HG02981 (cell line): ENCODE data around the gene SEMA4C.

Experiments used
- ATAC-seq: cut with Tn5 transposase; IDR thresholded peaks from one replicate; pipeline ENCODE4 v1.9.1; 2021; ENCODE audit warnings: mild to moderate bottlenecking, moderate library complexity; ENCODE audit not compliant: unreplicated experiment

The SEMA4C gene

GRCh38 chr2:96881349-96882195 lies 11.7 kb upstream of the SEMA4C start:
- ATAC-seq: no peak

DNA sequence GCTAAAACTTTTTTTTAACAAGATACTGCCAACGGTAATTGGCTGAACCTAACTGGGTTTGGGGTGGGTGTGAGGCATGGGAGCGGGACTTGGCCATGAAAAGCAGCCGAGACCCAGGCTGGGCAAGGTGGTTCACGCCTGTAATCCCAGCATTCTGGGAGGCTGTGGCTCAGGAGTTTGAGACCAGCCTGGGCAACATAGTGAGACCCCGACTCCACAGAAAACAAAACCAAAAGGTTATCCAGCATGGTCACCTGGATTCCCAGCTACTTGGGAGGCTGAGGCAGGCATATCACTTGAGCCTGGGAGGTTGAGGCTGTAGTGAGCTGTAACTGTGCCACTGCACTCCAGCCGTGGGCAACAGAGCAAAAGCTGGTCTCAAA lies 11.0 kb upstream of the SEMA4C start:
- no peak for ATAC-seq

- ATAC-seq: no peak
Measured at GRCh38 chr2:96879545-96880040, 9.7 kb upstream of the SEMA4C start.

GRCh38 chr2:96878796-96879544 lies 9.1 kb upstream of the SEMA4C start:
- no peak for ATAC-seq

- no peak for ATAC-seq
Measured at GRCh38 chr2:96878171-96878570, 8.3 kb upstream of the SEMA4C start.

DNA sequence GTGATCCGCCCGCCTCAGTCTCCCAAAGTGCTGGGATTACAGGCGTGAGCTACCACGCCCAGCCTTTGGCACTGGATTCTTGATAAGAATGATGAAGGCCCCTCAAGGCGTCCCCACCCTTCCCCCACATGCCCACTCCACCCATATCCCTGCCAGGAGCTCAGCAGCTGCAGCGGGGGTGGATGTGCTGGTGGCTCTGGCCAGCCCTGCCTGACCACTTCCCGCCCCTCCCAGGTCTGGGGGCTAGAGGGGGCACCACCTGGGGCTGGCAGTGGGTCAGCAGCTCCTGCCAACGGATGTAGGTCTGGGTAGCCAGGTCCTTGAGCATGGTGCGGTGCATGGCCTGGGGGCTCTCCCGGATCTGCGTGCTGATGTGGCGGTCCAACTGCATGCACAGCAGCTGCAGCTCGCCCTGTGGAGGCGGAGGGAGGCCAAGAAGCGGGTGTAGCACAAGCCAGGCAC lies 7.8 kb upstream of the SEMA4C start:
- ATAC-seq: no peak

DNA sequence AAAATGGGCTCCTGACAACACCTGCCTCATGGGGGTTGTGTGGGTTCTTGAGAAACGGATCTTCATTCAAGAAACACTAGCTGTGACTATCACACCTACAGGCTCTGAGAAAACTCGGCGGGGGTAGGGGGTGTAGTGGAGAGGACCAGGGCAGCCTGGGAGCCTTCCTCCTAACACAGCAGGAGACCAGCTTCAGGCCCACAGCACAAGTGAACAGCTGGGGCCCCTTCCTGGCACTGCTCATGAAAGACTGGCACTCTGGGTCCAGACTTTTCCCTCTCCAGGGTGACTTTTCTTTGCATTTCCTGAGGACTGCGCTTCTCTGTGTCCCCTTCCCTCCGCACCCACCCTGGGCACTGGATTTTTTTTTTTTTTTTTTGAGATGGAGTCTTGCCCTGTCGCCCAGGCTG lies 7.2 kb upstream of the SEMA4C start:
- no peak for ATAC-seq

- ATAC-seq: no peak
Measured at GRCh38 chr2:96876269-96877041, 6.6 kb upstream of the SEMA4C start.

DNA sequence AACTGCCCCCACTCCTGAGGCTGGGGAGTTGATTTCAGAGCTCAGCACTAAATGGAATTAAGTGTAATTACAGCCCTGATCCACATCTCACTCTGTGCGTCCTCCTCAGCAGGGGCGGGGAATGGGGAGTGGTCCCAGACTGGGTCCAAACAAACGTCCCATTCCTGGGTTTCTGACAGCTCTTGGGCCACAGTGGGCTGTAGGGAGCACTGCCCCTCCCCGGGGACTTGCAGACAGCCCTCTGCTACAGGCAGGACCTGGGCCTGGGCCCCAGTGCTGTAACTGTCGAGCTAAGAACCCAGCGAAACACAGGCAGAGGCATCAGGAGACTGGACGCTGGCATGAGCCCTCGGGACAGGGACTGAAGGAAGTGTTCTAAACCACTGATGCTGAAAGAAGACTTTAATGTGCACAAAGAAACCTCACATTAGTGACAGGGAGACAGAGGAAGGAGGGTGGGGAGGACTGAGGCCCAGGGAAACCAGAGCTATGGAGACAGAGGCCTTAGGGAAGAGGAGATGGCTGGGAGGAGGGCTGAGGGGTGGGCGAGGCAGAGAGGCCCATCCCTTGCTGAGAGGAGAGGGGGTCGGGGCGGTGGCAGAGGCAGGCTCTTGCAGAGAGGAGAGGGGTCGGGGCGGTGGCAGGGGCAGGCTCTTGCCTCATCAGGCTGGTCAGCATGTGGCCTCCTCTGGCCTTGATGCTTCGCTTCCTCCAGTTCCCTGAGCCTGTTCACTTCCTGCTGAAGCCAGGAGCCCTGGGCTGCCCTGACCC lies 5.8 kb upstream of the SEMA4C start:
- no peak for ATAC-seq

DNA sequence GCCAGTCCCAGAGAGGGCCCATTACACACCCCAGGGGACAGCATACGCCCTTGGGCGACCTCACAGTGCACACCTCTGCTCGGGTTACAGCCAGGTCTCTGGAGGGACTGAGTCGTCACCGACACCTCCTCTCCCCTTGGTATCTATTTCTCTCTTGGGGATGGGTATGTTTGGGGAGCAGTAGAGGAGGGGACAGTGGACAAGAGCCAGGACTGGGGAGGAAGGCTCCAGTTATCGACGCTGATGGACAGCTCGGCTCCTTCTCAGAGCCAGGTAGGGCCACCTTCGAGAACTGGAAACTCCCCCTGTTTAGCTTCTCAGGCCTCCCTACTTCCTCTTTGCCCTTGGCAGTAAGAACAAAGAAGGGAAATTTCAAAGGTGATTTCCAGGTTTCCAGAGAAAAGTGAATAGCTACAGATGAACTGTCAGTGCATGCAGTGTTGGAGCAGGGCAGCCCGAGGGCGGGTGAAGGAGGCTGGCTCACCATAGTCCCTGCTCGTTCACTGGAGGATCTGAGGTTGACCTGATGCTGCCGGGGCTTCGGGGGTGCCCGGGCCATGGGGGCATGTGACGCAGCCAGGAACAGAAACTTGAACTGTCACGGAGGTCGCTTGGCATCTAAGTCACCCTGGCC lies 4.4 kb upstream of the SEMA4C start:
- ATAC-seq: peak; percentile 42

- no peak for ATAC-seq
Measured at GRCh38 chr2:96873651-96874096, 3.8 kb upstream of the SEMA4C start.

- no peak for ATAC-seq
Measured at GRCh38 chr2:96872591-96873349, 2.9 kb upstream of the SEMA4C start.

DNA sequence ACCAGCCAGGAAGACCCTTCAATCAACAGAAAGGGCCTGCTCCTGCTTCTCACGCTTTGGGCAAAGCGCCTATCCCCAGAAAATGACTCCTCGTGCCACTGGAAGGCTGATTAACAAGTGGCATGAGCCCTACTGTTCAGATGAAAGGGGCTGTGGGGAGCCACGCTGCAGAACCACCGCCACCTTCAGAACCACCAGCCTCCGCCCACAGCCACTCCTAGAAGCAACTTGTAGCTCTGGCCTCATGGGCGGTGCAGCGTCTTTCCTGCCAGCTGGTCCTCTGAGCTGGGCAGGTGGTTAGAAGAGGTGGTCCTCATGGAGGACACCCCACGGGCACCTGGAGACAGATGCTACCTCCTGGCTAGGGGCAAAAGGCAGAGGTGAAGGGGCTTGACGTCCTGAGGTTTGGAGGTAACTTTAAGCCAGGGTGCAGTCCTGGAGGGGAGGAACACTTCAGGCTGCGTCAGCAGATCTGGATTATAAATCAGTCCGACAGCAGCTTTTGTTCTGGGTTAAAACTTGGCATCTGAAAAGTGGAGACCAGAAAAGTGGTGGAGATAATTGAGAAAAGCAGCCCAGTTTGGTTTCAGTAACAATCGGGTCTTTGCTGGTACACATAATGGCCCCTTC lies 861 bp upstream of the SEMA4C start:
- ATAC-seq: no peak

DNA sequence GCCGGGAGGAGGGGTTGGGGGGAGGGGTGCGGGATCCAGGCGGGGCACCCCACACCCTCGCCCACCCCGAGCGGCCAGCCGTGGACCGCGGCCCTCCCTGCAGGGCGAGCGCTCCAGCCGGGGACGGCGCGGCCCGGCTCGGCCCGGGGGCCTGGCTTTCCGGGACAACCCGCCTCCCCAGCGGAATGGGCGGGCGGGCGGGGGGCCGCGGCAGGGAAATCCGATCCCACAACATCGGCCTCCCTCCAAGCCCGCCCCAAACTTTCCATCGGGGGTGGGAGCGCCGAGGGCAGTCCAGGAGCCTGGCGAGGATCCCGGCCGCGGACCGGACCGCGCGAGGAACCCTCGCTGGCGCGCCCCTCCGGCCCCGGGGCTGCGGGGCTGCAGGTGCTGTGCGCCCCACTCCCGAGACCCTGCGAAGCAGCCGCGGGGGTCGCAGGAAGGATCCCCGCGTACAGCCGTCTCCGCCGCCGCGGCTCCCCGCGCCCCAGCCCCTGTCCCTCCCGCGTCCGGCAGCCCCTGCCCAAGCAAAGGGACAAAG lies 529 bp downstream of the SEMA4C start:
- peak; percentile 11 for ATAC-seq

DNA sequence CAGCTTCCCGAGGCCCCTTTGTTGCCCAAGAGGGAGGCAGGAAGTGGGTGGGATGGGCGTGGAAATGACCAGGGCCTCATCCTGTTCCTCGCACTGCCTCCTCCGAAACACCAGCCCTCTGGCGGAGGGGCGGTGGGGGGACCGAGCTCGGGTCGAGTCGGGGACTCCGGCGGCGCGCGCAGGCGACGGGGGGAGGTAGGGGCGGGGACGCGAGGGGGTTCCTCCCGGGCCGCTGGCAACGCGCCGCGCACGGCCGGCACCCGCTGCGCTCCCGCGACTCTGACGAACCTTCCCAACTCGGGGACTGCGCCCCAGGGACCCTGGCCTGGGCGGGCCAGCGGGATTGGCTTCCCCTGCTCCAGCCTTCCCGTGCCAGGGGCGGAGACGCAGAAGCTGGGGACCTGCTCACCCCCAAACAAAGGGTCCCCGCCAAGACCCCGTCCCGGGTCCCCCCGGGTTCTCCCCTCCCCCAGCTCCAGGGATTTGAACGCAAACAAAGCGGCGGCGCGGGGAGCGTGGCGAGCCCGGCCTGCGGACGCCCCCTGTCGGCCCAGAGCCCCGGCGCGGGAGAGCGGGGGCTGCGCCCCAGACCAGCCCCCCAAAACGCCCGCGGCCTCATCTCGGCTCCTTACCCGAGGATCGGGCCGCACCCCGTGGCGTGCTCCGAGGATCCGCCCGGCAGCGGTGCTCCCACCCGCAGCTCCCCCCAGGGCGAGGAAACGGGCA lies 1.2 kb downstream of the SEMA4C start:
- ATAC-seq: peak; percentile 48

DNA sequence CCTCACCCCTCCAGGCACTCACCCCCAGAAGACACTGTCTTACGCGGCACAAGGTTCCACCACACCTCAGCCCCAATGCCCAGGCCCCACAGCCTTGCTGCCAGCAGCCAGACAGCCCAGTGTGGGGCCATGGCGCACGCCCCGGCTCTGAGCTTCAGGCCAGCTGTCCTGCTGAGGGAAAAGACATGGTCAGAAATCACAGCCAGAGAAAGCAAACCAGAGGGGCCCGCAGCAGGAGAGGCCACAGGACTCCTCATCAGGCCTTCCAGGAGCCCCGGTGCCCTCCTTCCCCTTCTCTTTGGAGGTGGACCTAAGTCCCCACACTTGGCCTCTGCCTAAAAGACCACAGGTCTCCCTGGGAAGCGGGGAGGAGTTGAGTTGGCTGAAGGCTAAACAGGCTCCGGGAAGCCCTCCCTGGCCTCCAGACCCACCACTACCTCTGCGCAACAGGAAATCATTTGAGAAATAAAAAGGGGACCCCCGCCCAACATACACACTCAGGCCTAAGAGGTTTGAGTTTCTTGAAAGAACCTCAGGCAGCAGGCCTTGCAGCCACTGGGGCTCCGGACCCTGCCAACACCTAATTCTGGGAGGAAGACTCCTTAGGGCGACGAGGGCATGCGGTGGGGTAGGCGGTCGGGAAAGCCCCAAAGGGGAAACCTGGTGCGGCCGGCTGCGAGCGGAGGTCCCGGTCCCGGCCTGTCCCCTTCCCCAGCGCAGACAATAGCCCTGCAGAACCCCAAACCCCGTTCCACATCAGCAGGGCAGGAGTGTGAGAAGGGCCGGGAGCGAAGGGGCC lies 1.9 kb downstream of the SEMA4C start:
- no peak for ATAC-seq
